Measurements from ENCODE around the gene SLC22A9.

DNA sequence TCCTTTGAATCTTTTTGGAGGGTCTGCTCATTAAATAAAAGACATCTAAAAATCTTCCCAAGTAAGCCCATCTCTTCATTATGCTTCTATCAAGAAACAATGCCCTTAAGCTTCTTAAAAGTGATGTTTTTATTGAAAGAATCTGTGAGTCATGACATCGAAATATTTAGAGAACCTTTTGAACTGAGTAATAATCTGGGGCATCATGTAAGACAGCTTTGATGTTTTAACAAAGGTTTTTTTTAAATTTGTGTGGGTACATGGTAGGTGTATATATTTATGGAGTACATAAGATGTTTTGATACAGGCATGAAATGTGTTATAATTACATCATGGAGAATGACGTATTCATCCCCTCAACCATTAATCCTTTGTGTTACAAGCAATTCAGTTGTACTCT lies 74.6 kb downstream of the SLC22A9 start:
- TF ChIP-seq, protein P1, sequence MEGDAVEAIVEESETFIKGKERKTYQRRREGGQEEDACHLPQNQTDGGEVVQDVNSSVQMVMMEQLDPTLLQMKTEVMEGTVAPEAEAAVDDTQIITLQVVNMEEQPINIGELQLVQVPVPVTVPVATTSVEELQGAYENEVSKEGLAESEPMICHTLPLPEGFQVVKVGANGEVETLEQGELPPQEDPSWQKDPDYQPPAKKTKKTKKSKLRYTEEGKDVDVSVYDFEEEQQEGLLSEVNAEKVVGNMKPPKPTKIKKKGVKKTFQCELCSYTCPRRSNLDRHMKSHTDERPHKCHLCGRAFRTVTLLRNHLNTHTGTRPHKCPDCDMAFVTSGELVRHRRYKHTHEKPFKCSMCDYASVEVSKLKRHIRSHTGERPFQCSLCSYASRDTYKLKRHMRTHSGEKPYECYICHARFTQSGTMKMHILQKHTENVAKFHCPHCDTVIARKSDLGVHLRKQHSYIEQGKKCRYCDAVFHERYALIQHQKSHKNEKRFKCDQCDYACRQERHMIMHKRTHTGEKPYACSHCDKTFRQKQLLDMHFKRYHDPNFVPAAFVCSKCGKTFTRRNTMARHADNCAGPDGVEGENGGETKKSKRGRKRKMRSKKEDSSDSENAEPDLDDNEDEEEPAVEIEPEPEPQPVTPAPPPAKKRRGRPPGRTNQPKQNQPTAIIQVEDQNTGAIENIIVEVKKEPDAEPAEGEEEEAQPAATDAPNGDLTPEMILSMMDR (IDR thresholded peaks at IDR 0.05), result no peak
- TF ChIP-seq EZH2phosphoT487 (IDR thresholded peaks at IDR 0.05), result no peak

Data from neural progenitor cell (in vitro differentiated cells).